Karpas-422 (cell line): ENCODE data around the gene EEFSEC. TPM values are rescaled to one million over a fixed set of nuclear protein-coding genes. Genes with fewer than 3 reads are reported as not detected.

Experiments
- DNase-seq: peaks from one replicate; pipeline ENCODE4 v3.0.0-alpha.2; 2015
- H2AFZ ChIP-seq: fragments of 200-600 bp; sonication (generic); 2 replicates; pipeline ENCODE4 v1.6.1; 2014; ENCODE audit warnings: antibody characterized with exemption, low read length, mixed read lengths
- H3K27ac ChIP-seq: fragments of 200-600 bp; sonication (generic); 2 replicates; pipeline ENCODE4 v1.5.1; 2014; ENCODE audit warnings: mild to moderate bottlenecking, low read length, moderate library complexity
- H3K27me3 ChIP-seq: fragments of 200-600 bp; sonication (generic); 2 replicates; pipeline ENCODE4 v1.6.1; 2014; ENCODE audit warnings: low read length, mixed read lengths
- H3K36me3 ChIP-seq: fragments of 200-600 bp; sonication (generic); 2 replicates; pipeline ENCODE4 v1.6.1; 2014; ENCODE audit warnings: low read length, mixed read lengths; ENCODE audit not compliant: insufficient read depth
- H3K4me1 ChIP-seq: fragments of 200-600 bp; sonication (generic); 2 replicates; pipeline ENCODE4 v1.6.1; 2014; ENCODE audit warnings: mild to moderate bottlenecking, low read length, mixed read lengths
- H3K4me2 ChIP-seq: fragments of 200-600 bp; sonication (generic); 2 replicates; pipeline ENCODE4 v1.6.1; 2014; ENCODE audit warnings: low read length, low read depth, mild to moderate bottlenecking; ENCODE audit not compliant: poor library complexity, severe bottlenecking
- H3K4me3 ChIP-seq: fragments of 200-600 bp; sonication (generic); 2 replicates; pipeline ENCODE4 v1.5.1; 2014; ENCODE audit warnings: mild to moderate bottlenecking, antibody characterized with exemption, low read length, mixed read lengths
- H3K79me2 ChIP-seq: fragments of 200-600 bp; sonication (generic); 2 replicates; pipeline ENCODE4 v1.6.1; 2014; ENCODE audit warnings: mild to moderate bottlenecking, low read length, mixed read lengths
- H3K9ac ChIP-seq: fragments of 200-600 bp; sonication (generic); 2 replicates; pipeline ENCODE4 v1.6.0; 2014; ENCODE audit warnings: low read length
- H3K9me2 ChIP-seq: fragments of 200-600 bp; sonication (generic), shearing (Covaris generic); replicated peaks from 2 replicates; pipeline ENCODE4 v1.6.0; 2014; ENCODE audit warnings: mild to moderate bottlenecking, low read length, moderate library complexity; ENCODE audit not compliant: insufficient read depth
- H3K9me3 ChIP-seq: fragments of 300-700, 200-600 bp; sonication (generic); 2 replicates; pipeline ENCODE4 v1.6.1; 2014; ENCODE audit warnings: low read length, mixed read lengths
- H4K20me1 ChIP-seq: fragments of 200-600 bp; sonication (generic); 2 replicates; pipeline ENCODE4 v1.6.1; 2014; ENCODE audit warnings: mild to moderate bottlenecking, antibody characterized with exemption, low read length, low read depth; ENCODE audit not compliant: insufficient read depth
- total RNA-seq: library from RNA; depleted of rRNA; stranded (reverse); fragments of >200 nt; shearing (Covaris generic); gene quantifications from 2 replicates; pipeline ENCODE4 v1.2.3, GENCODE V29; 2014; ENCODE audit warnings: low replicate concordance

EEFSEC gene
- total RNA-seq, 1 experiment from 2014 or later: 10.1 TPM

DNA sequence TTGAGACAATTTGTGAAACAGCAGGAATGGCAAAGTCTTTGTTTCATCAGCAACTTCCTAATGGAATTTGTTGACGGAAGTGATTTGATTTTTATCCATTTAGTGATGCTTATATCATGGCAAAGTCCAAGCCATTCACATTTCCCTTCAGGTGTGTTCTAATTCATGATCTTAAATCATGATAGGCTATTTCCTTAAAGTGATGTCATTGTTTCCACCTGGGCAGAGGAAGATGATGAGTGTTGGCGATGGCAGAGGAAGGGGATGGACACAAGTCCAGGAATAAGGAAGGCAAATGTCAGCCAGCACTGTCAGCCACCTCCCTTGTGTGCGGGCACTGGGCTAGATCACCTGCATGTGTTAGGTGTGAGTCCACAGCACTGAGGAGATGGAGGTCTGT lies 49.9 kb downstream of the EEFSEC start:
- no peak overlapping the region for H3K4me3 ChIP-seq
- H3K9ac ChIP-seq: no peak overlapping the region
- no peaks in the 10 kb centered on the region for H3K27me3 ChIP-seq
- no peak overlapping the region for H3K27ac ChIP-seq
- H3K36me3 ChIP-seq: no peaks in the 10 kb centered on the region
- H4K20me1 ChIP-seq: peaks cover 5% of the 10 kb centered on the region; the same call in 1 of the 2 replicates
- H3K4me2 ChIP-seq: no peak overlapping the region
- peaks cover 19% of the 10 kb centered on the region for H3K79me2 ChIP-seq
- no peaks in the 10 kb centered on the region for H3K9me3 ChIP-seq
- H3K4me1 ChIP-seq: no peaks in the 10 kb centered on the region
- H3K9me2 ChIP-seq: no peaks in the 10 kb centered on the region
- no peak for DNase-seq
- H2AFZ ChIP-seq: no peak overlapping the region

GRCh38 chr3:128205558-128206145 lies 52.4 kb downstream of the EEFSEC start:
- no peak for DNase-seq

GRCh38 chr3:128207951-128208350 lies 54.7 kb downstream of the EEFSEC start:
- Histone ChIP-seq H4K20me1 (peaks cover 9% of the 10 kb centered on the region; the same call in 1 of the 2 replicates), H2AFZ (no peak overlapping the region), H3K27ac (no peak overlapping the region), H3K9ac (no peak overlapping the region), H3K4me3 (no peak overlapping the region), H3K27me3 (no peaks in the 10 kb centered on the region), H3K9me3 (no peaks in the 10 kb centered on the region), H3K4me1 (no peaks in the 10 kb centered on the region), H3K79me2 (peaks cover 27% of the 10 kb centered on the region), H3K9me2 (no peaks in the 10 kb centered on the region), H3K36me3 (no peaks in the 10 kb centered on the region), H3K4me2 (no peak overlapping the region)
- no peak for DNase-seq

More at GRCh38 chr3:128205558-128206145, 52.4 kb downstream of the EEFSEC start:
- Histone ChIP-seq H3K4me1 (no peaks in the 10 kb centered on the region), H2AFZ (no peak overlapping the region), H3K27me3 (no peaks in the 10 kb centered on the region), H3K36me3 (no peaks in the 10 kb centered on the region), H3K4me3 (no peak overlapping the region), H3K9me2 (no peaks in the 10 kb centered on the region), H3K4me2 (no peak overlapping the region), H3K9me3 (no peaks in the 10 kb centered on the region), H3K79me2 (peaks cover 27% of the 10 kb centered on the region), H4K20me1 (peaks cover 9% of the 10 kb centered on the region; the same call in 1 of the 2 replicates), H3K9ac (no peak overlapping the region), H3K27ac (no peak overlapping the region)

DNA sequence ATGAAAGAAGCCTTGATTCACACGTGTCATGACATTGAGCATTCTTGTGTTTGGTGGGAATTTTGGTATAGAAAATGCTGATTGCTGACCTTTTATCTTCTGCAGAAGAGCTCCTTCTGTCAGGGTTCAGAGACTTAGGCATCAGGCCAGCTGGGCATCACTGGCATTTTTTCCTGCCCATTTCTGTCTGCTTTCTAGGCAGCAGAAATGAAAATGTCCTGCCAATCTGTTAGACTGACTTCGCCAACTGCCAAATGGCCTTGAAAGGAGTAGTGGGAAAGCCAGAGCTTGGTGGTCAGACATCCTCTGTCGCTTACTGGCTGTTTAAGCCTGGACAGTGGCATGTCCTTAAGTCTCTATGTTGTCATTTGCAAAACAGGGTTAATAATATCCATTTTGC lies 57.4 kb downstream of the EEFSEC start:
- no peaks in the 10 kb centered on the region for H3K9me3 ChIP-seq
- H3K79me2 ChIP-seq: peaks cover 23% of the 10 kb centered on the region
- H3K4me2 ChIP-seq: no peak overlapping the region
- H3K9me2 ChIP-seq: no peaks in the 10 kb centered on the region
- no peaks in the 10 kb centered on the region for H3K27me3 ChIP-seq
- H3K36me3 ChIP-seq: no peaks in the 10 kb centered on the region
- peaks cover 7% of the 10 kb centered on the region for H3K4me1 ChIP-seq
- H3K27ac ChIP-seq: no peak overlapping the region
- H3K9ac ChIP-seq: no peak overlapping the region
- no peak overlapping the region for H3K4me3 ChIP-seq
- DNase-seq: no peak
- 0 out of 2 replicates have a peak, but pooled peaks cover 5% of the 10 kb centered on the region for H4K20me1 ChIP-seq
- no peak overlapping the region for H2AFZ ChIP-seq

DNA sequence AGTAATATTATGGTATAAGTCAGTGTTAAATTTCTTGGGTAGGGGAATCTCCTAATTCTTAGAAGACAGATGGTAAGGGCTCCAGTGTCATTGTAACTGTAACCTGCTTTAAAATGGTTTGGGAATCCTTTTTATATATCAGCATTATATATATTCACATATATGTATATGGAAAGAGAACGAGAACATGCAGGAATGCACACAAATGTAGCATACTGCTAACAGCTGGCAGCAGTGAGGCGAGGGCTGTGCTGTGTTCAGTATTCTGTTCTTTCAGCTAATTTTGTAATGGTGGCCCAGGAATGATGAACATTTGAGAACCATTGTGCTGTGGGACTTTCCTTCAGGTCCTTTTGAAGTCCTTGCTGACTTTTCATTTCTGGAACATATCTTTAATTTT lies 60.8 kb downstream of the EEFSEC start:
- no peak overlapping the region for H2AFZ ChIP-seq
- peaks cover 16% of the 10 kb centered on the region for H3K4me1 ChIP-seq
- no peaks in the 10 kb centered on the region for H3K9me3 ChIP-seq
- H3K9ac ChIP-seq: no peak overlapping the region
- no peaks in the 10 kb centered on the region for H3K27me3 ChIP-seq
- H3K4me2 ChIP-seq: no peak overlapping the region
- no peak overlapping the region for H3K27ac ChIP-seq
- H3K9me2 ChIP-seq: no peaks in the 10 kb centered on the region
- H4K20me1 ChIP-seq: 0 out of 2 replicates have a peak, but pooled peaks cover under 1% of the 10 kb centered on the region
- no peak for DNase-seq
- H3K79me2 ChIP-seq: peaks cover 18% of the 10 kb centered on the region
- no peaks in the 10 kb centered on the region for H3K36me3 ChIP-seq
- no peak overlapping the region for H3K4me3 ChIP-seq

GRCh38 chr3:128215290-128215689 lies 62.0 kb downstream of the EEFSEC start:
- Histone ChIP-seq H3K9me2 (no peaks in the 10 kb centered on the region), H2AFZ (no peak overlapping the region), H3K27ac (no peak overlapping the region), H3K4me2 (no peak overlapping the region), H3K9ac (no peak overlapping the region), H3K36me3 (no peaks in the 10 kb centered on the region), H3K27me3 (no peaks in the 10 kb centered on the region), H3K4me1 (peaks cover 16% of the 10 kb centered on the region), H4K20me1 (no peaks in the 10 kb centered on the region), H3K9me3 (no peaks in the 10 kb centered on the region), H3K4me3 (no peak overlapping the region), H3K79me2 (peaks cover 17% of the 10 kb centered on the region)
- no peak for DNase-seq

GRCh38 chr3:128215800-128216495 lies 62.7 kb downstream of the EEFSEC start:
- no peak for DNase-seq
- no peaks in the 10 kb centered on the region for H3K9me2 ChIP-seq
- H3K4me1 ChIP-seq: peaks cover 16% of the 10 kb centered on the region
- no peak overlapping the region for H3K27ac ChIP-seq
- H3K27me3 ChIP-seq: no peaks in the 10 kb centered on the region
- no peak overlapping the region for H3K9ac ChIP-seq
- H3K36me3 ChIP-seq: peaks cover 2% of the 10 kb centered on the region; the same call in 1 of the 2 replicates
- H3K4me2 ChIP-seq: no peak overlapping the region
- no peak overlapping the region for H3K4me3 ChIP-seq
- H3K79me2 ChIP-seq: peaks cover 17% of the 10 kb centered on the region
- no peaks in the 10 kb centered on the region for H3K9me3 ChIP-seq
- H4K20me1 ChIP-seq: no peaks in the 10 kb centered on the region
- H2AFZ ChIP-seq: no peak overlapping the region

GRCh38 chr3:128217702-128218547 lies 64.6 kb downstream of the EEFSEC start:
- DNase-seq: peak; percentile 48
- Histone ChIP-seq H3K4me1 (peaks cover 16% of the 10 kb centered on the region), H4K20me1 (no peaks in the 10 kb centered on the region), H3K9me3 (peaks cover 8% of the 10 kb centered on the region; the same call in 1 of the 2 replicates), H3K27me3 (no peaks in the 10 kb centered on the region), H3K36me3 (peaks cover 3% of the 10 kb centered on the region; the same call in 1 of the 2 replicates), H3K4me3 (no peak overlapping the region), H3K27ac (no peak overlapping the region), H3K9ac (no peak overlapping the region), H2AFZ (no peak overlapping the region), H3K4me2 (no peak overlapping the region), H3K79me2 (peaks cover 21% of the 10 kb centered on the region), H3K9me2 (no peaks in the 10 kb centered on the region)
